PC-3 (cell line): ENCODE measurements around the gene CARD11. TPM values are rescaled to one million over a fixed set of nuclear protein-coding genes. Genes with fewer than 3 reads are reported as not detected.

ENCODE experiments used
- ATAC-seq: fragments of 200-7000 bp; cut with Tn5 transposase; 2 replicates; pipeline ENCODE4 v1.9.1; 2020; ENCODE audit warnings: mild to moderate bottlenecking, moderate library complexity
- BruUV-seq: library from RNA; stranded (reverse); fragments of 400-500 nt; replicated peaks from 2 replicates; lab custom pipeline; 2021; lab: Mats Ljungman, UMichigan
- CTCF ChIA-PET: fragments of 300-600 bp; sonication (Branson Sonifier 250); formaldehyde crosslinking; loops from one replicate; lab custom pipeline; 2022; ENCODE audit warnings: antibody characterized with exemption; lab: Charles Lee
- POLR2A ChIA-PET: fragments of 300-600 bp; sonication (Branson Sonifier 250); formaldehyde crosslinking; loops from one replicate; lab custom pipeline; 2022; ENCODE audit warnings: antibody characterized with exemption; ENCODE audit not compliant: unreplicated experiment; lab: Charles Lee
- DNase-seq: peaks from one replicate; pipeline ENCODE4 v3.0.0-alpha.2; 2015
- H2AFZ ChIP-seq: fragments of 300-600 bp; sonication (generic); 2 replicates; pipeline ENCODE4 v1.6.0; 2016; ENCODE audit warnings: antibody characterized with exemption, low read length
- H3F3A ChIP-seq: fragments of 300-600 bp; sonication (generic); one replicate; pipeline ENCODE4 v1.6.0; 2017; ENCODE audit warnings: antibody characterized with exemption, low read length, control low read depth, mild to moderate bottlenecking; ENCODE audit not compliant: unreplicated experiment
- H3K27ac ChIP-seq: fragments of 300-600 bp; sonication (generic); 2 replicates; pipeline ENCODE4 v1.5.1; 2016; ENCODE audit warnings: mild to moderate bottlenecking, low read length
- H3K27me3 ChIP-seq: fragments of 300-600 bp; sonication (generic); 2 replicates; pipeline ENCODE4 v1.6.1; 2016; ENCODE audit warnings: low read length, mixed read lengths
- H3K36me3 ChIP-seq: fragments of 300-600 bp; sonication (generic); 2 replicates; pipeline ENCODE4 v1.6.1; 2016; ENCODE audit warnings: low read depth, mixed run types, low read length, mixed read lengths
- H3K4me1 ChIP-seq: fragments of 300-600 bp; sonication (generic); 2 replicates; pipeline ENCODE4 v1.5.1; 2016; ENCODE audit warnings: low read length; ENCODE audit not compliant: insufficient read depth
- H3K4me2 ChIP-seq: fragments of 300-600 bp; sonication (generic); 2 replicates; pipeline ENCODE4 v1.6.0; 2016; ENCODE audit warnings: low read length
- H3K4me3 ChIP-seq: fragments of 300-600 bp; sonication (generic); 2 replicates; pipeline ENCODE4 v1.5.1; 2016; ENCODE audit warnings: mild to moderate bottlenecking, low read length, mixed read lengths
- H3K79me2 ChIP-seq: fragments of 300-600 bp; sonication (generic); 2 replicates; pipeline ENCODE4 v1.6.1; 2017; ENCODE audit warnings: low read length, mixed read lengths
- H3K9ac ChIP-seq: fragments of 300-600 bp; sonication (generic); 2 replicates; pipeline ENCODE4 v1.6.0; 2016; ENCODE audit warnings: mild to moderate bottlenecking, low read length
- H3K9me2 ChIP-seq: fragments of 300-600 bp; sonication (generic); replicated peaks from 2 replicates; pipeline ENCODE4 v1.6.1; 2016; ENCODE audit warnings: mixed run types, low read length, mixed read lengths
- H3K9me3 ChIP-seq: fragments of 300-600 bp; sonication (generic); 2 replicates; pipeline ENCODE4 v1.6.1; 2016; ENCODE audit warnings: low read length, mixed read lengths
- H4K20me1 ChIP-seq: fragments of 300-600 bp; sonication (generic); 2 replicates; pipeline ENCODE4 v1.6.1; 2016; ENCODE audit warnings: low read length, mixed read lengths
- EZH2 ChIP-seq: fragments of 300-600 bp; sonication (generic); IDR thresholded peaks from one replicate; pipeline ENCODE4 v1.6.1; 2017; ENCODE audit warnings: antibody characterized with exemption, mild to moderate bottlenecking, low read length; ENCODE audit not compliant: unreplicated experiment
- EZH2phosphoT487 ChIP-seq: fragments of 300-600 bp; sonication (generic); IDR thresholded peaks from 2 replicates; pipeline ENCODE4 v1.6.1; 2018; ENCODE audit warnings: mild to moderate bottlenecking, antibody characterized with exemption, low read length, borderline replicate concordance
- intact Hi-C: fragments of 100-400 bp; cut with micrococcal nuclease; formaldehyde crosslinking; loops from 2 replicates; pipeline ENCODE4 v1.9.0; 2023
- total RNA-seq: library from RNA; depleted of rRNA; stranded (reverse); fragments of >200 nt; gene quantifications from 2 replicates; pipeline ENCODE4 v1.2.3, GENCODE V29; 2014
- TF ChIP-seq, protein P1 (sequence below): fragments of 300-600 bp; sonication (generic); conservative IDR thresholded peaks from 2 replicates; pipeline ENCODE4 v1.5.1; 2017; ENCODE audit warnings: antibody characterized with exemption, low read depth, mild to moderate bottlenecking, low read length

The CARD11 gene
- total RNA-seq, 1 experiment from 2014 or later: not detected

GRCh38 chr7:2923291-2923781 is 120.3 kb downstream of the CARD11 start:
- H2AFZ ChIP-seq: no peak overlapping the region
- no peaks in the 10 kb centered on the region for H3K9me2 ChIP-seq
- TF ChIP-seq, protein P1, sequence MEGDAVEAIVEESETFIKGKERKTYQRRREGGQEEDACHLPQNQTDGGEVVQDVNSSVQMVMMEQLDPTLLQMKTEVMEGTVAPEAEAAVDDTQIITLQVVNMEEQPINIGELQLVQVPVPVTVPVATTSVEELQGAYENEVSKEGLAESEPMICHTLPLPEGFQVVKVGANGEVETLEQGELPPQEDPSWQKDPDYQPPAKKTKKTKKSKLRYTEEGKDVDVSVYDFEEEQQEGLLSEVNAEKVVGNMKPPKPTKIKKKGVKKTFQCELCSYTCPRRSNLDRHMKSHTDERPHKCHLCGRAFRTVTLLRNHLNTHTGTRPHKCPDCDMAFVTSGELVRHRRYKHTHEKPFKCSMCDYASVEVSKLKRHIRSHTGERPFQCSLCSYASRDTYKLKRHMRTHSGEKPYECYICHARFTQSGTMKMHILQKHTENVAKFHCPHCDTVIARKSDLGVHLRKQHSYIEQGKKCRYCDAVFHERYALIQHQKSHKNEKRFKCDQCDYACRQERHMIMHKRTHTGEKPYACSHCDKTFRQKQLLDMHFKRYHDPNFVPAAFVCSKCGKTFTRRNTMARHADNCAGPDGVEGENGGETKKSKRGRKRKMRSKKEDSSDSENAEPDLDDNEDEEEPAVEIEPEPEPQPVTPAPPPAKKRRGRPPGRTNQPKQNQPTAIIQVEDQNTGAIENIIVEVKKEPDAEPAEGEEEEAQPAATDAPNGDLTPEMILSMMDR: no peak
- TF ChIP-seq EZH2 (no peak), EZH2phosphoT487 (no peak)
- ATAC-seq (no peak), DNase-seq (no peak)
- H3K9me3 ChIP-seq: no peaks in the 10 kb centered on the region
- POLR2A ChIA-PET: no interaction called here
- no peaks in the 10 kb centered on the region for H3K27me3 ChIP-seq
- H4K20me1 ChIP-seq: no peaks in the 10 kb centered on the region
- H3K4me3 ChIP-seq: no peak overlapping the region
- no peaks in the 10 kb centered on the region for H3K36me3 ChIP-seq
- no peak overlapping the region for H3K4me2 ChIP-seq
- H3K27ac ChIP-seq: no peak overlapping the region
- H3K9ac ChIP-seq: no peak overlapping the region
- BruUV-seq: no TSS peak
- CTCF ChIA-PET: no interaction called here
- intact Hi-C loops: no loop called here
- no peaks in the 10 kb centered on the region for H3F3A ChIP-seq
- peaks cover 5% of the 10 kb centered on the region for H3K4me1 ChIP-seq
- H3K79me2 ChIP-seq: no peaks in the 10 kb centered on the region

DNA sequence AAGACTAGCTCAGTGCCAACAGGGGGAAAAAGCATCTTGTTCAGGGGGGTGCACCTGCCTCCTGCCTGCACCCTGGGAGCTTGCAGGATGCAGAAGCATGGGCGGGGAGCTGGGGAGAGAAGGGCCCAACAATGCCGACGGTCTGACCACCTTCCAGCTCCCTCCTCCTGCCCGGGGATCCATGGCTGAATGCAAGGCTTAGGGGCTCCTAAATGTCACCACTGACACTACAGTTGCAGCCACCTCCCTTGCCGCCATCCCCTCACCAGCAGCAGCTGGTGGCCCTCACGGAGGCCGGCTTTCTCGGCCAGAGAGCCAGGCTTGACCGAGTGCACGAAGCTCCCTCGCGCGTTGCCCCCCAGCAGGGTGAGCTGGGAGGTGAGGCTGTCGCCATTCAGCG is 120.8 kb downstream of the CARD11 start:
- H3K4me2 ChIP-seq: no peak overlapping the region
- no peaks in the 10 kb centered on the region for H4K20me1 ChIP-seq
- no peak overlapping the region for H3K9ac ChIP-seq
- TF ChIP-seq EZH2phosphoT487 (no peak), EZH2 (no peak)
- TF ChIP-seq, protein P1: no peak
- no peaks in the 10 kb centered on the region for H3K27me3 ChIP-seq
- CTCF ChIA-PET: no interaction called here
- no peak overlapping the region for H3K27ac ChIP-seq
- BruUV-seq: no TSS peak
- no peaks in the 10 kb centered on the region for H3F3A ChIP-seq
- H3K79me2 ChIP-seq: no peaks in the 10 kb centered on the region
- intact Hi-C loops: no loop called here
- H2AFZ ChIP-seq: no peak overlapping the region
- POLR2A ChIA-PET: no interaction called here
- no peaks in the 10 kb centered on the region for H3K9me3 ChIP-seq
- H3K4me3 ChIP-seq: no peak overlapping the region
- H3K9me2 ChIP-seq: no peaks in the 10 kb centered on the region
- peaks cover 5% of the 10 kb centered on the region for H3K4me1 ChIP-seq
- ATAC-seq (no peak), DNase-seq (no peak)
- H3K36me3 ChIP-seq: no peaks in the 10 kb centered on the region

DNA sequence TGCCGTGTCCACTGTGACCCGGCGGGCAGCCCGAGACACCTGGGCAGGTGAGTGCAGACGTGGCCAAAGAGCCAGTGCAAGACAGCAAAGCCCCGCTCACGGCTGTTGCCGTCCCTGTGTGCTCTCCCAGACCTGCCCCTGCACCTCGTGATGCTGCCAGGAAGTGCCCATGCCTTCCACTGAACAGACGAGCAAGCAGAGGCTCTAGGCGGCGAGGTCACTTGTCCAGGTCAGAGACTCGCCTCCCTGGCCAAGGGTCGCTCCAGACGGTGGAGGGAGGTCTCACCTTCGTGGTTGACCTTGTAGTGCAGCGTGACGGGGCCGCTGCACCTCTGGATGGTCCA is 121.3 kb downstream of the CARD11 start:
- H3K27ac ChIP-seq: no peak overlapping the region
- BruUV-seq: no TSS peak
- intact Hi-C loops: no loop called here
- H3K36me3 ChIP-seq: no peaks in the 10 kb centered on the region
- H3K4me2 ChIP-seq: no peak overlapping the region
- no peaks in the 10 kb centered on the region for H3F3A ChIP-seq
- H3K79me2 ChIP-seq: no peaks in the 10 kb centered on the region
- H3K4me1 ChIP-seq: peaks cover 5% of the 10 kb centered on the region
- no peak overlapping the region for H2AFZ ChIP-seq
- no peak for ATAC-seq
- ChIA-PET CTCF (no interaction called here), POLR2A (no interaction called here)
- no peaks in the 10 kb centered on the region for H3K9me2 ChIP-seq
- H3K27me3 ChIP-seq: no peaks in the 10 kb centered on the region
- no peaks in the 10 kb centered on the region for H3K9me3 ChIP-seq
- TF ChIP-seq, protein P1: no peak
- no peak for TF ChIP-seq EZH2
- H3K9ac ChIP-seq: no peak overlapping the region
- H3K4me3 ChIP-seq: no peak overlapping the region
- DNase-seq: no peak
- no peaks in the 10 kb centered on the region for H4K20me1 ChIP-seq
